ENCODE results near the gene IPO13.

IPO13 gene

DNA sequence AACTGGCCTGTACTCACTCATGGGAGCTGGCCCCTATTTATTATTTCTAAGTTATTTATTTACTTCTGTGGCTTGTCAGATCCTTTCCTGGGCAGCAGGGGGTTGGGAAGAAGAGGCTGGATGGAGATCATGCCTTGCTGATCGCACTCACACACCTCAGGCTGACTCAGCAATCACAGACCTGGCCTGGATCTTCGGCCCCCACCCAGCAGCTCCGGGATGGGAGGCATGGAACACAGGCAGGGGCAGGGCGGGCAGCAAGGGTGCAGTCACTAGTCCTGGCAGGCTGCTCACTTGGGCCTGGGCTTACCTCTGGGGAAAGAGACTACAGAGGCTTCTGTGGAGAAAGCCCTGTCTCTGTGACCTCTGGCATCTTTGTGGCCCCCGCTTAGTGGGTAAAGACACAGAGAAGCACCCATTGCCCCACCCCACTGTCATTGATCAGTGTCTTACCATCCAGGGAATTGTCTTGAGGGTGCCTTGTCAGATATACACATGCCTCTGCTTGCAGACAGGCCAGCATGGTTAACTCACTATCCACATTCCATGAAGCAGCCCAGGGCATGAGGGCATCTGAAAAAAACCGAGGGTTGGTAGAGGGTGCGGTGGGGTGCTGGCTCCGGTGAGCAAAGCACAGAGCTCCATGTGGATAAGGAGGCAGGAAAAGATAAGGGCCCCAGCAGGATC lies 9.4 kb upstream of the IPO13 start:
- TF ChIP-seq CSDC2 (CRISPR knock-in tag; IDR thresholded peaks at IDR 0.05): no peak
- no peak for ATAC-seq

DNA sequence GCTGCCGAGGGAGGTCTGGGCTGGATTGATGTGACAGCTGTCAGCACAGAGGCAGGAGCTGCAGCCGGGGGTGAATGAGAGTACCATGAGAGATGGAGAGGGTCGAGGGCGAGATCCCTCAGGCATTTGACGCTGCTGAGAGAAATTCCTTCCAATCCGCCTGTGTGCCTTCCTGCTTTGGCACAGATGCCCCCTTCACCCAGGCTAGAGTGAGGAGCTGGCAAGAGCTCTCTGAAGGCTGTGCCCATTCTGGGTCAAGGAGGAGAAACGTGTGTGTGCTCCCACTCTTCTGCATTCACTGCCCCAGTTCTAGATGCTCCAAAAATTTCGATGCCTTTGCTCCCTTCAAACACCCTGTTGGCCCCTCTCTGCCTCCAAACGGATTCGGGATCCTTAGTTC lies 8.4 kb upstream of the IPO13 start:
- TF ChIP-seq ISL1 (CRISPR knock-in tag; IDR thresholded peaks at IDR 0.05) (no peak), ESRRG (CRISPR knock-in tag; IDR thresholded peaks at IDR 0.05) (no peak), TCF4 (CRISPR knock-in tag; IDR thresholded peaks at IDR 0.05; ENCODE audit: borderline replicate concordance) (no peak), BACH2 (CRISPR knock-in tag; IDR thresholded peaks at IDR 0.05; ENCODE audit: borderline replicate concordance) (no peak), RARB (CRISPR knock-in tag; IDR thresholded peaks at IDR 0.05) (no peak), ZFP30 (CRISPR knock-in tag; IDR thresholded peaks at IDR 0.05) (no peak), ARNTL (CRISPR knock-in tag; IDR thresholded peaks at IDR 0.05; ENCODE audit: borderline replicate concordance, low read depth) (no peak), OSR1 (CRISPR knock-in tag; IDR thresholded peaks at IDR 0.05) (no peak), CSDC2 (CRISPR knock-in tag; IDR thresholded peaks at IDR 0.05) (no peak), TOX (CRISPR knock-in tag; IDR thresholded peaks at IDR 0.05; ENCODE audit: borderline replicate concordance) (no peak), ZNF565 (CRISPR knock-in tag; conservative IDR thresholded peaks at IDR 0.05; ENCODE audit: low read depth) (no peak), ZFP3 (CRISPR knock-in tag; IDR thresholded peaks at IDR 0.05) (no peak), GLIS3 (CRISPR knock-in tag; IDR thresholded peaks at IDR 0.05) (no peak), ZNF70 (CRISPR knock-in tag; IDR thresholded peaks at IDR 0.05) (no peak)
- TF ChIP-seq, protein P1, sequence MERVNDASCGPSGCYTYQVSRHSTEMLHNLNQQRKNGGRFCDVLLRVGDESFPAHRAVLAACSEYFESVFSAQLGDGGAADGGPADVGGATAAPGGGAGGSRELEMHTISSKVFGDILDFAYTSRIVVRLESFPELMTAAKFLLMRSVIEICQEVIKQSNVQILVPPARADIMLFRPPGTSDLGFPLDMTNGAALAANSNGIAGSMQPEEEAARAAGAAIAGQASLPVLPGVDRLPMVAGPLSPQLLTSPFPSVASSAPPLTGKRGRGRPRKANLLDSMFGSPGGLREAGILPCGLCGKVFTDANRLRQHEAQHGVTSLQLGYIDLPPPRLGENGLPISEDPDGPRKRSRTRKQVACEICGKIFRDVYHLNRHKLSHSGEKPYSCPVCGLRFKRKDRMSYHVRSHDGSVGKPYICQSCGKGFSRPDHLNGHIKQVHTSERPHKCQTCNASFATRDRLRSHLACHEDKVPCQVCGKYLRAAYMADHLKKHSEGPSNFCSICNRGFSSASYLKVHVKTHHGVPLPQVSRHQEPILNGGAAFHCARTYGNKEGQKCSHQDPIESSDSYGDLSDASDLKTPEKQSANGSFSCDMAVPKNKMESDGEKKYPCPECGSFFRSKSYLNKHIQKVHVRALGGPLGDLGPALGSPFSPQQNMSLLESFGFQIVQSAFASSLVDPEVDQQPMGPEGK (CRISPR knock-in tag; IDR thresholded peaks at IDR 0.05; ENCODE audit: borderline replicate concordance): no peak
- TF ChIP-seq, protein P2, sequence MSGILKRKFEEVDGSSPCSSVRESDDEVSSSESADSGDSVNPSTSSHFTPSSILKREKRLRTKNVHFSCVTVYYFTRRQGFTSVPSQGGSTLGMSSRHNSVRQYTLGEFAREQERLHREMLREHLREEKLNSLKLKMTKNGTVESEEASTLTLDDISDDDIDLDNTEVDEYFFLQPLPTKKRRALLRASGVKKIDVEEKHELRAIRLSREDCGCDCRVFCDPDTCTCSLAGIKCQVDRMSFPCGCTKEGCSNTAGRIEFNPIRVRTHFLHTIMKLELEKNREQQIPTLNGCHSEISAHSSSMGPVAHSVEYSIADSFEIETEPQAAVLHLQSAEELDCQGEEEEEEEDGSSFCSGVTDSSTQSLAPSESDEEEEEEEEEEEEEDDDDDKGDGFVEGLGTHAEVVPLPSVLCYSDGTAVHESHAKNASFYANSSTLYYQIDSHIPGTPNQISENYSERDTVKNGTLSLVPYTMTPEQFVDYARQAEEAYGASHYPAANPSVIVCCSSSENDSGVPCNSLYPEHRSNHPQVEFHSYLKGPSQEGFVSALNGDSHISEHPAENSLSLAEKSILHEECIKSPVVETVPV (CRISPR knock-in tag; IDR thresholded peaks at IDR 0.05): no peak
- TF ChIP-seq, protein P3, sequence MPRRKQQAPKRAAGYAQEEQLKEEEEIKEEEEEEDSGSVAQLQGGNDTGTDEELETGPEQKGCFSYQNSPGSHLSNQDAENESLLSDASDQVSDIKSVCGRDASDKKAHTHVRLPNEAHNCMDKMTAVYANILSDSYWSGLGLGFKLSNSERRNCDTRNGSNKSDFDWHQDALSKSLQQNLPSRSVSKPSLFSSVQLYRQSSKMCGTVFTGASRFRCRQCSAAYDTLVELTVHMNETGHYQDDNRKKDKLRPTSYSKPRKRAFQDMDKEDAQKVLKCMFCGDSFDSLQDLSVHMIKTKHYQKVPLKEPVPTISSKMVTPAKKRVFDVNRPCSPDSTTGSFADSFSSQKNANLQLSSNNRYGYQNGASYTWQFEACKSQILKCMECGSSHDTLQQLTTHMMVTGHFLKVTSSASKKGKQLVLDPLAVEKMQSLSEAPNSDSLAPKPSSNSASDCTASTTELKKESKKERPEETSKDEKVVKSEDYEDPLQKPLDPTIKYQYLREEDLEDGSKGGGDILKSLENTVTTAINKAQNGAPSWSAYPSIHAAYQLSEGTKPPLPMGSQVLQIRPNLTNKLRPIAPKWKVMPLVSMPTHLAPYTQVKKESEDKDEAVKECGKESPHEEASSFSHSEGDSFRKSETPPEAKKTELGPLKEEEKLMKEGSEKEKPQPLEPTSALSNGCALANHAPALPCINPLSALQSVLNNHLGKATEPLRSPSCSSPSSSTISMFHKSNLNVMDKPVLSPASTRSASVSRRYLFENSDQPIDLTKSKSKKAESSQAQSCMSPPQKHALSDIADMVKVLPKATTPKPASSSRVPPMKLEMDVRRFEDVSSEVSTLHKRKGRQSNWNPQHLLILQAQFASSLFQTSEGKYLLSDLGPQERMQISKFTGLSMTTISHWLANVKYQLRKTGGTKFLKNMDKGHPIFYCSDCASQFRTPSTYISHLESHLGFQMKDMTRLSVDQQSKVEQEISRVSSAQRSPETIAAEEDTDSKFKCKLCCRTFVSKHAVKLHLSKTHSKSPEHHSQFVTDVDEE (CRISPR knock-in tag; IDR thresholded peaks at IDR 0.05): no peak
- ATAC-seq: no peak

DNA sequence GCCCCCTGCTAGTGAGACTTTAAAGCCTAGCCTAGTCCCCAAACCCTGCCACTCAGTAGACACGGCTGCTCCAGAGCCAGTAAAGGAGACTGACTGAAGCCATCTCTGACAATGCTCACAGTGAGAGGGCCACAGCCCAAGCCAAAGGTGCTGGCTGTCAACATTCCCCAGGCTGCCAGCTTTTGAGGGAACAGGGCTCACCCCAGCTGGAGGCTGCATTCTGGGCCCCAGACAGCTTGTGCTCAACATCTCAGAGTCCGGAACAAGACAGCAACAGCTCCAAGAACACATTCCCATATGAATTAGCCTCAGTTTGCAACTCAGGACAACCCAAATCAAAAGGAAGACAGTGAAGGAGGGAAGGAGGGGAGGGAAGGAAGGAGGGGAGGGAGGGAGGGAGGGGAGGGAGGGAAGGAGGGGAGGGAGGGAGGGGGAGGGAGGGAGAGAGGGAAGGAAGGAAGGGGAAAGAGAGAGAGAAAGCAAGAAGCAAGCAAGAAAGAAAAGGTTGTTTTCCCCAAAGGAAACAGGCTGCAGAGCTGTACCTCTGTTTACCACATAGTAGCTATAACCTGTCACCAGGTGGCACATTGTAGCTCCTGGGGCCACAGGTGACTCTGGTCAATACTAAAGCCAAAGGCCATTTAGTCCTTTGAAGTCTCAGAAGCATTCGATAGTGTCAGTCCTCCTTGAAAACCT lies 7.7 kb upstream of the IPO13 start:
- TF ChIP-seq ESRRG (CRISPR knock-in tag; IDR thresholded peaks at IDR 0.05) (no peak), CSDC2 (CRISPR knock-in tag; IDR thresholded peaks at IDR 0.05) (no peak)
- TF ChIP-seq, protein P4, sequence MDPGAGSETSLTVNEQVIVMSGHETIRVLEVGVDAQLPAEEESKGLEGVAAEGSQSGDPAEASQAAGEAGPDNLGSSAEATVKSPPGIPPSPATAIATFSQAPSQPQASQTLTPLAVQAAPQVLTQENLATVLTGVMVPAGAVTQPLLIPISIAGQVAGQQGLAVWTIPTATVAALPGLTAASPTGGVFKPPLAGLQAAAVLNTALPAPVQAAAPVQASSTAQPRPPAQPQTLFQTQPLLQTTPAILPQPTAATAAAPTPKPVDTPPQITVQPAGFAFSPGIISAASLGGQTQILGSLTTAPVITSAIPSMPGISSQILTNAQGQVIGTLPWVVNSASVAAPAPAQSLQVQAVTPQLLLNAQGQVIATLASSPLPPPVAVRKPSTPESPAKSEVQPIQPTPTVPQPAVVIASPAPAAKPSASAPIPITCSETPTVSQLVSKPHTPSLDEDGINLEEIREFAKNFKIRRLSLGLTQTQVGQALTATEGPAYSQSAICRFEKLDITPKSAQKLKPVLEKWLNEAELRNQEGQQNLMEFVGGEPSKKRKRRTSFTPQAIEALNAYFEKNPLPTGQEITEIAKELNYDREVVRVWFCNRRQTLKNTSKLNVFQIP (CRISPR knock-in tag; IDR thresholded peaks at IDR 0.05; ENCODE audit: borderline replicate concordance, low read depth): no peak
- ATAC-seq: no peak

DNA sequence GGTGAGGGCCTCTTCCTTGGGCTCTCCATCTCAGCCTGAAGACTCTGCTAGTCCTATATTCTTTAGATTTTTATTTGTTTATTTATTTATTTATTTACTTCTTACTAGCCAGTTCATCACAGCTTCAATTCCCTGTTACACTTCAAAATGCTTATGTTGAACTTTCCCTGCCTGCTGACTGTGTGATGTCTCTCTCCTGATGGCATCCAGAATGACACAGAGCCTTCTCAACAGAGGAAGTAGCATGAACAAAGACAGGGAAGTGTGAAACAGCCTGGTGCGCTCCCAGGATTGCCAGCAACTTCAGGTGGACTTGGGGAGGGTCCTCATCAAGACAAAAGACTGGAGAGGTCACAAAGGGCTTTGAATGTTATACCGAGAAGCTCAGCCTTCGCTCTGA lies 4.3 kb upstream of the IPO13 start:
- ATAC-seq: no peak
- no peak for TF ChIP-seq ZNF565 (CRISPR knock-in tag; conservative IDR thresholded peaks at IDR 0.05; ENCODE audit: low read depth)
- no peak for TF ChIP-seq SNAI2 (CRISPR knock-in tag; IDR thresholded peaks at IDR 0.05)
- no peak for TF ChIP-seq RARB (CRISPR knock-in tag; IDR thresholded peaks at IDR 0.05)
- TF ChIP-seq, protein P4 (CRISPR knock-in tag; IDR thresholded peaks at IDR 0.05; ENCODE audit: borderline replicate concordance, low read depth): no peak
- TF ChIP-seq ZNF8 (CRISPR knock-in tag; IDR thresholded peaks at IDR 0.05): no peak
- no peak for TF ChIP-seq ARNTL (CRISPR knock-in tag; IDR thresholded peaks at IDR 0.05; ENCODE audit: borderline replicate concordance, low read depth)
- TF ChIP-seq ZNF70 (CRISPR knock-in tag; IDR thresholded peaks at IDR 0.05): no peak
- TF ChIP-seq GLIS3 (CRISPR knock-in tag; IDR thresholded peaks at IDR 0.05): no peak
- no peak for TF ChIP-seq TCF4 (CRISPR knock-in tag; IDR thresholded peaks at IDR 0.05; ENCODE audit: borderline replicate concordance)
- no peak for TF ChIP-seq BACH2 (CRISPR knock-in tag; IDR thresholded peaks at IDR 0.05; ENCODE audit: borderline replicate concordance)
- TF ChIP-seq ZC3H10 (CRISPR knock-in tag; IDR thresholded peaks at IDR 0.05): no peak
